HEK293T (cell line): ENCODE data around the gene IRAG1.

Experiments
- BHLHE40 ChIP-seq: fragments of 450-650 bp; IDR thresholded peaks from 2 replicates; pipeline ENCODE4 v1.6.1; 2016; ENCODE audit warnings: mild to moderate bottlenecking, moderate library complexity, borderline replicate concordance
- FOXK2 ChIP-seq: fragments of 450-650 bp; IDR thresholded peaks from 2 replicates; pipeline ENCODE4 v1.6.1; 2016; ENCODE audit warnings: mild to moderate bottlenecking
- NFRKB ChIP-seq: fragments of 450-650 bp; IDR thresholded peaks from 2 replicates; pipeline ENCODE4 v1.6.1; 2016; ENCODE audit warnings: mild to moderate bottlenecking, moderate library complexity
- PKNOX1 ChIP-seq: fragments of 450-650 bp; IDR thresholded peaks from 2 replicates; pipeline ENCODE4 v1.6.1; 2016
- SP1 ChIP-seq: fragments of 450-650 bp; IDR thresholded peaks from 2 replicates; pipeline ENCODE4 v1.6.1; 2017
- SUZ12 ChIP-seq: fragments of 450-650 bp; IDR thresholded peaks from 2 replicates; pipeline ENCODE4 v1.6.1; 2016; ENCODE audit warnings: mild to moderate bottlenecking

GRCh38 chr11:10730151-10730550 lies 36.6 kb upstream of the IRAG1 start:
- TF ChIP-seq SP1, result no peak
- no peak for TF ChIP-seq SUZ12
- no peak for TF ChIP-seq PKNOX1
- no peak for TF ChIP-seq BHLHE40
- no peak for TF ChIP-seq NFRKB
- no peak for TF ChIP-seq FOXK2
